22Rv1 (cell line): ENCODE data around the gene MYD88.

Source experiments
- H3K27ac ChIP-seq: fragments of 450-650 bp; 2 replicates; pipeline ENCODE4 v1.5.1; 2017
- CTCF ChIP-seq: fragments of 450-650 bp; IDR thresholded peaks from 2 replicates; pipeline ENCODE4 v1.5.1; 2017; ENCODE audit warnings: mild to moderate bottlenecking
- ZFX ChIP-seq: fragments of 450-650 bp; IDR thresholded peaks from 2 replicates; pipeline ENCODE4 v1.6.1; 2017; ENCODE audit warnings: antibody characterized with exemption, borderline replicate concordance

MYD88 gene

GRCh38 chr3:38138349-38139190 is at the start of gene MYD88:
MYD88 (plus strand) TSS chr3:38138661; CDS start chr3:38138701, 40 bp downstream.
- H3K27ac ChIP-seq: peak within 1 kb of the TSS; percentile 77
- TF ChIP-seq CTCF (no peak), ZFX (no peak)

- H3K27ac ChIP-seq: no peak overlapping the region
- TF ChIP-seq CTCF (no peak), ZFX (no peak)
Observed at GRCh38 chr3:38089163-38089562, 49.3 kb upstream of the MYD88 start.

- TF ChIP-seq CTCF (no peak), ZFX (no peak)
- H3K27ac ChIP-seq: no peak overlapping the region
Observed at GRCh38 chr3:38090453-38090852, 48.0 kb upstream of the MYD88 start.

GRCh38 chr3:38094999-38095398 is 43.5 kb upstream of the MYD88 start:
- H3K27ac ChIP-seq: no peak overlapping the region
- no peak for TF ChIP-seq ZFX

GRCh38 chr3:38095669-38096483 is 42.6 kb upstream of the MYD88 start:
- no peak overlapping the region for H3K27ac ChIP-seq
- no peak for TF ChIP-seq CTCF
- TF ChIP-seq ZFX: no peak

GRCh38 chr3:38097446-38098375 is 40.8 kb upstream of the MYD88 start:
- TF ChIP-seq ZFX (no peak), CTCF (no peak)
- H3K27ac ChIP-seq: no peak overlapping the region

GRCh38 chr3:38098376-38098723 is 40.1 kb upstream of the MYD88 start:
- no peak overlapping the region for H3K27ac ChIP-seq
- TF ChIP-seq ZFX (no peak), CTCF (no peak)
